Activated B cell treated with CpG ODN at 0.5 μM for 24 hours (primary cell): ENCODE measurements around the gene GTF3C1. TPM values are rescaled to one million over a fixed set of nuclear protein-coding genes. Genes with fewer than 3 reads are reported as not detected.

Experiments used
- ATAC-seq: fragments of 200-7000 bp; cut with Tn5 transposase; one replicate; pipeline ENCODE4 v1.10.0; 2021; ENCODE audit warnings: low read depth, mild to moderate bottlenecking, moderate library complexity
- CTCF ChIA-PET: fragments of 350-600 bp; sonication (Branson Sonifier 250); formaldehyde crosslinking; loops from one replicate; lab custom pipeline; 2021; ENCODE audit warnings: antibody characterized with exemption; lab: Charles Lee
- POLR2A ChIA-PET: fragments of 350-600 bp; sonication (Branson Sonifier 250); formaldehyde crosslinking; loops from one replicate; lab custom pipeline; 2021; ENCODE audit warnings: antibody characterized with exemption; lab: Charles Lee
- DNase-seq: peaks from one replicate; pipeline ENCODE4 v3.0.0; 2022
- H3K27ac Mint-ChIP-seq: one replicate; pipeline ENCODE4 v1.8.0; 2020; ENCODE audit warnings: mixed read lengths
- H3K27me3 Mint-ChIP-seq: one replicate; pipeline ENCODE4 v1.8.0; 2021; ENCODE audit warnings: mixed read lengths
- H3K36me3 Mint-ChIP-seq: one replicate; pipeline ENCODE4 v1.8.0; 2021; ENCODE audit warnings: low read depth, mixed read lengths
- H3K4me1 Mint-ChIP-seq: one replicate; pipeline ENCODE4 v1.8.0; 2021; ENCODE audit warnings: mixed read lengths
- H3K4me3 Mint-ChIP-seq: one replicate; pipeline ENCODE4 v1.8.0; 2020; ENCODE audit warnings: mild to moderate bottlenecking, mixed read lengths
- H3K9me3 Mint-ChIP-seq: one replicate; pipeline ENCODE4 v1.8.0; 2020; ENCODE audit warnings: mixed read lengths
- intact Hi-C: fragments of 100-400 bp; cut with micrococcal nuclease; formaldehyde crosslinking; loops from one replicate; pipeline ENCODE4 v1.15.1; 2024
- total RNA-seq: library from RNA; stranded (reverse); gene quantifications from 2 replicates; pipeline ENCODE4 v1.2.3, GENCODE V29; 2022
- TF ChIP-seq, protein P1 (sequence below): fragments of 200-600 bp; IDR thresholded peaks from one replicate; pipeline ENCODE4 v1.8.0; 2022; ENCODE audit warnings: antibody characterized with exemption, mild to moderate bottlenecking

GTF3C1 gene
- total RNA-seq, 1 donor from 2014 or later = 52.3 TPM

DNA sequence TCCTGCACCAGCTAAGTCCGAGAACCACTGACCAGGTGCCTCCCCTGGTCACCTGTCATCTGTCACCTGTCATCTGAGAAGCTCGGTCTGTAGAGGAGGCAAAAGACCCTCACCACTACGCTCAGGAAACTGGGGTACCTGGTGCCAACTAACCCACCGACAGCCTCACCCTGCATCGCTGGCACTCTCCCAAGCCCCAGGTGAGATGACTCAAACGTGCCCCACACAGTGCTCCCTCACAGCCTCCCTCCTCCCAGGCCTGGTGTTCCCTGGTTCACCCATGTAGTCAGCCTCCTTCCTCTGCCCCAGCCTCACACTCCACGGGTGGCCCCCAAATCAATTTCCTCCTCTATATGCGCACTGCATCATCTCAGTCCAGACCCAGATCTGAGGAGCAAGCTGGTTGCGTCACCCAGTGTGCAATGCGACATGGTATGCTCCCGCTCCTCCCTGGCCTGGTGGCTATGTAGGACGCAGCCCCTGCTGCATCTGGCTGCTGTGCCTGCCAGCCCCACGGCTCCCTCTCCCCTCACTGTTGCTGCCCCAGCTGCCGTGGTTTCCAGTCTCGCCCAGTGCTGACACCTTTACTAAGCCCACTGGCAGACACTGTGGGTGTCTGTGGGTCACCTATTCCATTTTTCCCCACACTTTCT is 68.3 kb downstream of the GTF3C1 start:
- ChIA-PET POLR2A (no interaction called here), CTCF (no interaction called here)
- no peak for DNase-seq
- TF ChIP-seq, protein P1, sequence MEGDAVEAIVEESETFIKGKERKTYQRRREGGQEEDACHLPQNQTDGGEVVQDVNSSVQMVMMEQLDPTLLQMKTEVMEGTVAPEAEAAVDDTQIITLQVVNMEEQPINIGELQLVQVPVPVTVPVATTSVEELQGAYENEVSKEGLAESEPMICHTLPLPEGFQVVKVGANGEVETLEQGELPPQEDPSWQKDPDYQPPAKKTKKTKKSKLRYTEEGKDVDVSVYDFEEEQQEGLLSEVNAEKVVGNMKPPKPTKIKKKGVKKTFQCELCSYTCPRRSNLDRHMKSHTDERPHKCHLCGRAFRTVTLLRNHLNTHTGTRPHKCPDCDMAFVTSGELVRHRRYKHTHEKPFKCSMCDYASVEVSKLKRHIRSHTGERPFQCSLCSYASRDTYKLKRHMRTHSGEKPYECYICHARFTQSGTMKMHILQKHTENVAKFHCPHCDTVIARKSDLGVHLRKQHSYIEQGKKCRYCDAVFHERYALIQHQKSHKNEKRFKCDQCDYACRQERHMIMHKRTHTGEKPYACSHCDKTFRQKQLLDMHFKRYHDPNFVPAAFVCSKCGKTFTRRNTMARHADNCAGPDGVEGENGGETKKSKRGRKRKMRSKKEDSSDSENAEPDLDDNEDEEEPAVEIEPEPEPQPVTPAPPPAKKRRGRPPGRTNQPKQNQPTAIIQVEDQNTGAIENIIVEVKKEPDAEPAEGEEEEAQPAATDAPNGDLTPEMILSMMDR = no peak
- H3K4me3 Mint-ChIP-seq = no peak overlapping the region
- no peaks in the 10 kb centered on the region for H3K9me3 Mint-ChIP-seq
- peaks cover 94% of the 10 kb centered on the region for H3K36me3 Mint-ChIP-seq
- no peak for ATAC-seq
- H3K4me1 Mint-ChIP-seq = no peaks in the 10 kb centered on the region
- intact Hi-C loops = no loop called here
- no peak overlapping the region for H3K27ac Mint-ChIP-seq
- H3K27me3 Mint-ChIP-seq = no peaks in the 10 kb centered on the region

DNA sequence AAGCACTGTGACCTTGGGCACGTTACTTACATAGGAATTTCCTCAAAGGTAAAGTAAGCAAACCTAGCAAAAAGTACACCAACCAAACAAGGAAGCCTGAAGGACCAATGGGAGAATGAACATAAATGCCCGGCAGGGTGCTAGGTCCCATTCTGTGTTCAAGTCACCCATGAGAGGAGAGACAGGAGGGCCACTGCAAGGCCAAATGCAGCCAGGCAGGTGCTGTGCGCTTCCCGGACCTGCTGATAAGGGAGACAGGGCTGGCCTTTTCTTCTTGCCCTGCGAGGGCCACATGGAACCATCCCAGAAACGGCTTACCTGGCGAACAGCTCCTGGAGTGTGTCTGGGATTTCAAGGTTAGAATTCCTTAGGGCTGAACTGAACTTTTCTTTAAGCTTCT is 69.0 kb downstream of the GTF3C1 start:
- Mint-ChIP-seq H3K9me3 (no peaks in the 10 kb centered on the region), H3K4me3 (no peak overlapping the region), H3K27me3 (no peaks in the 10 kb centered on the region), H3K36me3 (peaks cover 94% of the 10 kb centered on the region), H3K4me1 (no peaks in the 10 kb centered on the region), H3K27ac (no peak overlapping the region)
- intact Hi-C loops = no loop called here
- TF ChIP-seq, protein P1 = no peak
- CTCF ChIA-PET = no interaction called here
- ATAC-seq (no peak), DNase-seq (no peak)
- POLR2A ChIA-PET = no interaction called here

DNA sequence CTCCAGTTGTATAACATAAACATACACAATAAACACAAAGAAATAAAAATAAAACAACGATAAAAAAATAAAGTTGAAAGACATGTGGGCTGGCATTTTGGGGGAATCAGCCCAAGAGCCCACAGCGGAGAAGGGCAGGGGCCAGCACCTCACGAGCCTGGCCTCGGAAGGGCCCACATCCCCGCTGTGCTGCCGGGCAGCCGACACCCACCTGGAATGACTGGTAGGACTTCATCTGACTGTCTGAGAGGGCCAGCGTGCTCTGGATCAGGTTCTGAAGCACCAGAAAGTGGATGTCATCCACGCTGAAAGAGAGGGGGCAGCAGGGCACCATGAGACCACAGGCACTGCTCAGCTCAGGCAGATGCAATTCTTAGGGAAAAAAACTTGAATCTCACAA is 73.5 kb downstream of the GTF3C1 start:
- no peak overlapping the region for H3K4me3 Mint-ChIP-seq
- CTCF ChIA-PET = interaction anchor here (0.6 kb wide), 1 partner anchor 369 kb away, joined by 4 read pairs; no protein-coding TSS in a partner anchor
- POLR2A ChIA-PET = no interaction called here
- peaks cover 91% of the 10 kb centered on the region for H3K36me3 Mint-ChIP-seq
- no peaks in the 10 kb centered on the region for H3K27me3 Mint-ChIP-seq
- TF ChIP-seq, protein P1 = no peak
- intact Hi-C loops = no loop called here
- no peak overlapping the region for H3K27ac Mint-ChIP-seq
- no peak for ATAC-seq
- DNase-seq = no peak
- H3K4me1 Mint-ChIP-seq = no peaks in the 10 kb centered on the region
- no peaks in the 10 kb centered on the region for H3K9me3 Mint-ChIP-seq

DNA sequence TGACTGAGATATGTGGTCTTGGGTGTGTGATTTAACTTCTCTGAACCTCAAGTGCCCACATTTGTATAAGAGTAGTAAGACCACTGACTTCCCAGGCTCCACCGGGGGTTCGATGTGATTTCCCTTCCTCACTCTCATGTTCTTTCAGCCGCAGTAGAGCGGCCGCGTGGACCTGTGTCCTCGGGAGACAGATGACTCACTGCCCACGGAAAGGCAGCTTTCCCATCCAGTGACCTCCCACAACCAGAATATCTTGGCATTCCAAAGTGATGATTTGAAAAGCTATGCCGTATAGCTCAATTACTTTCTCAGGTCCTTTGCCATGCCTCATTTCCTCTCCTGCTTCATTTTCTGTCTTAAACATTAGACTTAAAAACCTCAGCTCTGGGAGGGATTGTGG is 74.2 kb downstream of the GTF3C1 start:
- ATAC-seq (no peak), DNase-seq (no peak)
- Mint-ChIP-seq H3K4me3 (no peak overlapping the region), H3K4me1 (no peaks in the 10 kb centered on the region), H3K36me3 (peaks cover 91% of the 10 kb centered on the region), H3K27me3 (no peaks in the 10 kb centered on the region), H3K9me3 (no peaks in the 10 kb centered on the region), H3K27ac (no peak overlapping the region)
- ChIA-PET CTCF (interaction anchor here (0.6 kb wide), 1 partner anchor 368 kb away, joined by 4 read pairs; no protein-coding TSS in a partner anchor), POLR2A (no interaction called here)
- intact Hi-C loops = no loop called here
- TF ChIP-seq, protein P1 = no peak

DNA sequence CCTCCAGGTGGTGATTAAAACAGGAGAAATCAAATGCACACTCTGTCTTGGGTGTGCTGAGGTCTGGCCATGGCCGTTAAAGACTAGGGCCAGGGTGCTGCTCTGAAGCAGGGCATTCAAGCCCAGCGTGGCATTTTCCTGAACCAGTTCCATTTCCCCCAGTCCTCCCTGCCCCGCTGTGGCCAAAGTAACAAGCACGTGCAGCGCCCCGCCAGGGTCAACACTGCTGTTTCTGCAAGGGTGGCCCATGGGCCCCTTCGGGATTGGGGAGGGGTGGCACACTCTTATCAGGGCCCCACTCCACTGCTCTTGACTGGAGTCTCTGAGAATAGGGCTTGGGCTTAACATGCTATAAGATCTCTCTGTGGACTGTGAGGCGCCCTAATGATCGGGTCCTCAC is 74.8 kb downstream of the GTF3C1 start:
- H3K27ac Mint-ChIP-seq = no peak overlapping the region
- no peak for DNase-seq
- no peak for ATAC-seq
- TF ChIP-seq, protein P1 = no peak
- ChIA-PET POLR2A (no interaction called here), CTCF (no interaction called here)
- intact Hi-C loops = no loop called here
- peaks cover 92% of the 10 kb centered on the region for H3K36me3 Mint-ChIP-seq
- H3K9me3 Mint-ChIP-seq = no peaks in the 10 kb centered on the region
- no peaks in the 10 kb centered on the region for H3K27me3 Mint-ChIP-seq
- no peak overlapping the region for H3K4me3 Mint-ChIP-seq
- no peaks in the 10 kb centered on the region for H3K4me1 Mint-ChIP-seq
